22Rv1 (cell line): ENCODE data around the gene ATG101.

Source experiments
- ZFX ChIP-seq: fragments of 450-650 bp; IDR thresholded peaks from 2 replicates; pipeline ENCODE4 v1.6.1; 2017; ENCODE audit warnings: antibody characterized with exemption, borderline replicate concordance
- TF ChIP-seq, protein P1 (sequence below): fragments of 450-650 bp; IDR thresholded peaks from 2 replicates; pipeline ENCODE4 v1.5.1; 2017; ENCODE audit warnings: mild to moderate bottlenecking

DNA sequence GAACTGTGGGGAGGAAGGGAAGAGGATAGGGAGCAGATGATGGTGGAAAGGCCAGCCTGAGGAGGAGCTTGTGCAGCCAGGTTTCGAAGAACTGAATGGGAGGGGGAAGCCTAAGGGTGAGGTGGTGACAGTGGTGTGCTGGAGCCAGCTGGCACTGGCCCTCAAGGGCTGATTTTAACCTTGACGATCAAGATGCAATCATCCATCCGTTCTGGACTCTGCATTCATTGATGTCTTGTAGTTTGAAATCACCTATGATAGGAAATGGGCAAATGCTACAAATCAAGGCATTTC, 2.8 kb upstream of the ATG101 start:
- TF ChIP-seq, protein P1, sequence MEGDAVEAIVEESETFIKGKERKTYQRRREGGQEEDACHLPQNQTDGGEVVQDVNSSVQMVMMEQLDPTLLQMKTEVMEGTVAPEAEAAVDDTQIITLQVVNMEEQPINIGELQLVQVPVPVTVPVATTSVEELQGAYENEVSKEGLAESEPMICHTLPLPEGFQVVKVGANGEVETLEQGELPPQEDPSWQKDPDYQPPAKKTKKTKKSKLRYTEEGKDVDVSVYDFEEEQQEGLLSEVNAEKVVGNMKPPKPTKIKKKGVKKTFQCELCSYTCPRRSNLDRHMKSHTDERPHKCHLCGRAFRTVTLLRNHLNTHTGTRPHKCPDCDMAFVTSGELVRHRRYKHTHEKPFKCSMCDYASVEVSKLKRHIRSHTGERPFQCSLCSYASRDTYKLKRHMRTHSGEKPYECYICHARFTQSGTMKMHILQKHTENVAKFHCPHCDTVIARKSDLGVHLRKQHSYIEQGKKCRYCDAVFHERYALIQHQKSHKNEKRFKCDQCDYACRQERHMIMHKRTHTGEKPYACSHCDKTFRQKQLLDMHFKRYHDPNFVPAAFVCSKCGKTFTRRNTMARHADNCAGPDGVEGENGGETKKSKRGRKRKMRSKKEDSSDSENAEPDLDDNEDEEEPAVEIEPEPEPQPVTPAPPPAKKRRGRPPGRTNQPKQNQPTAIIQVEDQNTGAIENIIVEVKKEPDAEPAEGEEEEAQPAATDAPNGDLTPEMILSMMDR: no peak
- no peak for TF ChIP-seq ZFX
